Nucleus accumbens (tissue), 56 donors: ENCODE results near the gene ZNF384.

Experiments
- DNase-seq, 56 donors: peaks; one replicate each; lab custom pipeline; 2025; lab: John Stamatoyannopoulos, UW

Gene ZNF384

DNA sequence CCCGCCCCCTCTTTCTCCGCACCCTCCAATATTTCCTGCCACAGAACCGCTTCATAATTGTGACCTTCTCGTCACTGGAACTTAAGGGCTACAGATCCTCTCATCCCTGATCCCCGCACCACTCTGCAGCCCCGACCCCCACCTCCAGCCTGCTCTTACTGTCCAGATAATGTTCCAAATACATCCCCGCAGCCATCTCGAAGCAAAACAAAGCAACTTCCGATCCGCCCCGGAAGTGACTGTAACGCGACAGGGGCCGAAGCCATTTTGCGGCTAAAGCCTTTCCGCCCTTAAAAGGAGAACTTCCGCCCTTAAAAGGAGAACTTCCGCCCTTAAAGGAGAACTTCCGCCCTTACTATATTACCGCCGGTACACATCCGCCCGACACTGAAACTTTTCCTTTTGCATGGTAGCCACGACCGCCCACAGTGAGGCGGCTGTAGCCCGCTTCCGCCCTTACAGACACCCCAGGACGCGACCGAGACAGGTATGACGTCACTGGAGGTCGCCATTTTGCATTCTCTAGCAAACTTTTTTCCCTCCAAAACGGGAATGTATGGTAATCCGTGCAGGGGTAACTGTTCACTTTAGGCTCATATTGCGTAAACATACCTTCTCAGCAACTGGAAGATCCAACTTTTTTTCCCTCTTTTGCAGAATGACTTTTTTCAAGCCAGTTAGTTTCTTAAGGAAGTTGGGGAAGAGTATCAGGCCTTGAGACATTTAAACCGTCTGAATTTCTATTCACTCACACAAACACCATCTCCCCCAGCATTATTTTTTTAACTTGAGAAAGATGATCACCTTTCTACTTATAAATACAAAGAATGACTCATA, 26.1 kb downstream of the ZNF384 start, which contains the start of gene ING4:
TSS of gene ING4 (minus strand) at position 214 of the 837 bp plus-strand sequence. CDS start at position 196, 18 bp downstream.
- DNase-seq, result peak; percentile 61 to 100 (median 97)

DNA sequence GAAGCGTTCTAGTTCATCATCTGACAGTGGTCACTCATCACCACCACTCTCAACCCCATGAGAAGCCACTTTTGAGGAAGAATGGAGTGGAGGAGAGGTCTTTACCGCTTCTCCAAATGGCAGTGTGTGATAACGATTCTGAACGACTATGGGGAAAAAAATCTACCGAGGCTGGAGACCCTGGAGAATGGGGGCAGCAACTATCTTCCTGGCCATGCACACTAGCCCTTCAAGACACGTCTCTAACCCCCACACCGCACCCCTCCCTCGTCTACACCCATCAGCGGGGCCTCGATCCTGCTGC, 26.6 kb downstream of the ZNF384 start:
- no peak for DNase-seq

DNA sequence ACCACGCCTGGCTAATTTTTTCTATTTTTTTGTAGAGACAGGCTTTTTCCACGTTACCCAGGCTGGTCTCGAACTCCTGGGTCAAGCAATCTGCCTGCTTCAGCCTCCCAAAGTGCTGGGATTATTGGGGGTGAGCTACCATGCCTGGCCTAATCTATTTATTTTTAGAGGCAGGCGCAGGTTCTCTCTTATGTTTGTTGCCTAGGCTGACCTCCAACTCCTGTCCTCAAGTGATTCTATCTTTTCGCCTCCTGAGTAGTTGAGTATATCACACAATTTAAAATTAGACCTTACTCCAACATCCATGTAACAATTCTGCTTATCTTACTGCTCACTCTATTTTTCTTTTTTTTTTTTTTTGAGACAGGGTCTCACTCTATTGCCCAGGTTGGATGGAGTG, 35.2 kb downstream of the ZNF384 start:
- no peak for DNase-seq

DNA sequence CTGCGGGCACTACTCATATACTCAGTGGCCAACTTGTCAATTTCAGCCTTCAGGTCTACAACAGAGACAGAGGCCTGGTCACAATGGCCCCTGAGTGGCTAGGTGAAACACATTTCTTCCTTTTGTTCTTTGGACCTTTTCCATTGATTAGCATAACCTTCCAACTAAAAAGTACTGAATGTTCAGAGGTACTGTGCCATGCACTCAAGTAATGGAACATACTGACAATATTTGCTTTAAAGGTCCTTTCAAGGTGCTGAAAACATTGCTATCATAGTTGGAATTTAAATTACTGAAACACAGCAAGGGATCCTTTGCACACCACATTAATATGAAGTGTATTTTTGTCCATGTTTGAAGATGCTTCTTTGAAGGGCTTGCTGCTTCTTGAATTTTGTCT, 35.8 kb downstream of the ZNF384 start:
- DNase-seq, result no peak

DNA sequence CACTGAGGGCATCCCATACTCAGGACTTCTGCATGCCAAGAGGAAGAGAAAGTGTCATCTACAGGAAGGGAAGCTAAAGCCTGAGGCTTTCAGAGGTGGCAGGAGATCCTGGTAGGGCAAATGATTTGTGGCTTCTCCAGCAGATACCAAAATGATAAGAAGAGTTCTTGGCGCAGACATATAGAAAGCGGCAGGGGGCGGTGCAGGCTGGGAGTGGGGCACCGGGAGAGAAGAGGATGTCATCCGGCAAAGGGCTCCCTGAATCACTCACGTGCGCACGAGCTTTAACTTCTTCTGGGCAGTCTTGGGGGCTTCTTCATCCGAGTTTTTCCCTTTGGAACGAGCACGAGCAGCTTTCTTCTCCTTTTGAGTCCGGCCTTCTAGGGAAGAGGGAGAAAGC, 36.8 kb downstream of the ZNF384 start:
- no peak for DNase-seq

DNA sequence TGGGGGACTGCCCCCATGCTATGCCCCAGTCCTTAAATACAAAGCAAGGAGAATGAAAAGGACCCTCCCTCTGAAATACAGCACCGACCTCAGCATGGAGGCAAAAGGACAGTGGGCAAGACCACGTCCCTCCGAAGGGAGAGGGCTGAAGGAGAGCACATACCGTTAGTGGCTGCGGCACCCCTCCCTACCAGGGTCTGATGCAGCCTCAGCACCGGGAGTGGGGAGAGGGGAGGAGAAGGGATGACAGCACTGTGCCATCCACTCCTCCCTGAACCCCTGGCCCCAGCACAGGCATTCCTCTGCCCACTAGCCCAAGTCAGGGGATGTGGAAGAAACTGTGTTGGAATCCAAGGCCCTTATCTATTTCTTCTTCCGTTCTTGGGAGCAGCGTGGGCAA, 38.3 kb downstream of the ZNF384 start:
- DNase-seq, result no peak

DNA sequence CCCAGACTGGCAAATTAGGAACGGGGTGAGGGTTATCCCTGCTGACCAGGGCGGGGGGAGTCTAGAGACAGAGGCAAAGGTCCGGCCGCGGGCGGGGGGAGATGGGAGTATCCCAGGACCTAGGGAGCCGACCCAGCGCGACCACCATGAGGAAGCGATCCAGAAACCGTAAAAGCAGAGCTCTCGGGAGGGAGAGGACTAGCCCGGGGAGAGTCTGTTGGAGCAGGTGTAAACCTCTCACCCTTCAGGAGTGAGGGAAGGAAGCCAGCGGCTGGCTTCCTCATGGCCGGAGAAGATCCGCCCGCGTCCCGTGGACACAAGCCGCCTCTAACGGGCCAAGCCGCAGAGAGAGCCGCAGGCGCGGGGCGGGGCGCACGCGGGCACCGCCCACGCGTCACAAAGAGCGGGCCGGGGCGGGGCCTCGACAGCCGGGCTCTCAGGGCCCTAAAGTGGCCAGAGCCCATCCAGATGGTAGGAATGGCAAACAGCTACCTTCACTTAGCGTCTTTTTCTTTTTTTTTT, 42.0 kb downstream of the ZNF384 start, which contains the start of gene ACRBP:
TSS of gene ACRBP (minus strand) at position 350 of the 522 bp plus-strand sequence. CDS start at position 284, 66 bp downstream.
- DNase-seq, result peak in 42 of 56 donors; percentile 12 to 81 (median 40)

DNA sequence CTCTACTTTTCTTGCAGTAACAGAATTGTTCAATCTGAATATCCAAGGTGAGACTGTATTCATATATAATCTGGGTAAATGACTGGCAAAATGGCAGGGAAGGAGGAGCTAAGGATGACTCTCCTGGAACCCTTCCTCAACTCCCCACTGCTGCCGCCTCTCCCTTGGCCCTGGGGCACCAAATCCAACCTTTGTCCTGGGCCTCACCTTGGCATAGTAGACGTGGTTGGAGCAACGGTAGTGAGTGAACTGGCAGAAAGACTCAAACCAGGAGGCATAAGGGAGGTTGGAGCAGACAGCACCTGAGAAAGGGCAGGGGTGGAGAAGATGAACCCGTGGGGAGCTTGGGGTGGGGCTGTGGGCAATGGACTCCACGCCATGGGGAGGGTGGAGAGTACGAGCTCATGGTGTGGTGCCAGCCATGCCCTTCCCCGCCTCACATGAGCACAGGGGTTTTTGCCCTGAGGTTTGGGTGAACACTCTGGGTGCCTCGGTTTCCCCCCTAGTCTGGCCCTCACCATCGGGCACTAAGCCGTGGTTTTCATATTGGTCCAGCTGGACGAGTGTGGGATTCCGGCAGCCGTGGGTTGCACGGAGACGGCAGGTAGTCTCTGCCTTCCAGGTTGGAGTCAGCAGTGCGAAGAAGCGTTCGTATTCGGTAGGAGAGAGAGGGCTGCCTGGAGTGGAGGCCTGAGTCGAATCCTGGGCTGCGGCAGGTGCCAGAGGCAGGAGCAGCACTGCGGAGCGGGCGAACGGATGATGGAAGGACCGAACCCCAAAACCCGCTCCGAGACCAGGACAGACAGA, 42.7 kb downstream of the ZNF384 start:
- DNase-seq, result no peak

DNA sequence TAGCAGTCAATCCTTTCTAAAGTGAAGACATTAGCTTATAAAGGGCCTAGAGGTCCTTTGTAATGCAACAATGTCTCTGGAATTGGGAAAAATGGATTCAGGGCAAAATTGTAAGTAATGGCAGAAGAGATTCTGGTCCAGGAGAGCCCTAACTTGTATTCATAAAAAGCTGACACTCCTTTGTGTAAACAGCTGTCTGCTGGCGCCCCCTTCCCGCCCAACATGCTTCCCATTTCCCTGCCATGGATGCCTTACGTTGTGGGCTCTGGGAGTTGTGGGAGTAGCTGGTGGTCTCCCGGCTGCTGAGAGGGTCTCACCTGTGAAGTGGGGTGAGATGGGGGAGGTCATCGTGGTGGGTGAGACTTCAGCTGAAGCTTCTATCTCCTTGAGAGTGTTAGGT, 44.3 kb downstream of the ZNF384 start:
- peak in 17 of 56 donors; percentile 7 to 54 (median 24) for DNase-seq

DNA sequence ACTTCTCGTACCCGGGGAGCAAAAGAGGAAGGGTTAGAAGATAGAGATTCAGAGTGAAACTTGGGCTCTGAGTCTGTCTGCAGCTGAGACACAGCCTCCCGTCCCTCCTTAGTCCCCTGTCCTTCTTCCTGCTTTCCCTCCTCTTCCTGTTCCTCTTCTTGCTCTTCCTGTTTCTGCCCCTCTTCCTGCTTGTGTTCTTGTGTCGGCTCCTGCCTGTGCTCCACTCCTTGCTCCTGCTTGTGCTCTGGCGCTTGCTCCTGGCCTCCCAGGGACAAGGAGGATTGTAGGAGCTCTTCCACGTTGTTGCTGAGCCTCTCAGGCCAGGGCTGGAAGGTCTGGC, 44.9 kb downstream of the ZNF384 start:
- DNase-seq, result peak in 4 of 56 donors; percentile 9 to 18 (median 14)

DNA sequence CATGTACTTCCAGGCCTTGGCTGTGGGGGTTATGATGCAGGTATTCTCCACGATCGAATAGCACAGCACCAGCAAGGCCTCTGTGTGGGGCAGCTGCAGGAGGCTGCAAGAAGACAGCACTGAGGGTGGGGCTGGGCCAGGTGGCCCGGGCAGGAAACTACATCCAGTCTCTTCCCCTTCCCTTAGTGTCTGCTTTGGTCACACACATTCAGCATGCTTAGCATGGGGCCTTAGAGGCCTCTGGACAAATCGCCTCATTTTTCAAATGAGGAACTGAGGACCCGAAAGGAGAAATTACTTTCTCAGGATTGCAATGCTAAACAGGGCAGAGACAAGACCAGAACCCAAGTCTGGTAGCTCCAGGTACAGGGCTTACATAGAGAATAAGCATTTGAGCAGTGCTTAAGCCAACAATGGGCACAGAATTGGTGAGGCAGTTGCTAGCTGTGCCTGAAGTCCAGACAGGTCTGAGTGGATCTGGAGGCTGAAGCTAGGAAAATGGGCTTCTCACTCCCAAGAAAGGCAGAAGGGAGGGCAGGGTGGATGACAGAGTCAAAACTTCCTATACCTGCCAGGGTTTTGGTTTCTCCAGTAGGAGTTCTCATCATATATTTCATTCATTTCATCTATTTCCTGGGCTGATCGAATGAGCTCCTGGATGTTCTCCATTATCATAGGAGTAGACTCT, 45.5 kb downstream of the ZNF384 start:
- peak in 5 of 56 donors; percentile 7 to 28 (median 18) for DNase-seq

DNA sequence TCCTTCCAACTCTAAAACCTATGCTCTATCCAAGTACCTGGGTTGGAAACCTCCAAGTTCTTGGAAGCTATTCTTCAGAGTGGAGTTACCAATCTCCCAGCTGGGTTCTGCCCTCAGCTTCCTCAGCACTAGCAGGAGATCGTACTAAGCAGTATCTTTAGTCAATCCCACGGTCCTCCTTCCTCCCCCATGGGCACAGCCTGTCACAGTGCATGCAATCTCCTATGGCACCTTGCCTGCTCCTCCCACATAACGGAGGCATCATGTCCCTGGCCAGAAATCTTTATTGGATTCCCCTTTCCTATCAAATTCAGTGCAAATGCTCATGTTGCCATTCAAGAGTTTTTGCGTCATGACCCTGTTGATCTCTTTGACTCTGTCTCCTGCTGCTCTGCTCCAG, 48.0 kb downstream of the ZNF384 start:
- no peak for DNase-seq

DNA sequence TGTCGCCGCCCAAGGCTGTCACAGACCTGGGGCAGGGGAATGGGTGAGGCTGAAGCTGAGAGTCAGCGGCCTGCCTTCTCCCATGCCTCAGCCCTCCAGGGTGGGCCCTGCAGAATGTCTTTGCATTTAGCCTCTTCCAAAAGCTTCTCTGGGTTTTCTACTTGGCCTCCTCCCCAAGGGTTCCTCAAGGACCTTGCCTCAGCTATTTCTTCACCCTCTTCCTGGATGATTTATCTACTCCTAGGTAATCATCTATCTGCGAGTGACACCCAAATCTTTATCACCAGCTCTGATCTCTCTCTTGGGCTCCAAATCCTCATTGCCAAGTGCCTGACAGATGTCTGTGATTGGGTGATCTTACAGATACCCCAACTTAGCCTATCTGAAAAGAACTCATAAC, 48.7 kb downstream of the ZNF384 start:
- no peak for DNase-seq

DNA sequence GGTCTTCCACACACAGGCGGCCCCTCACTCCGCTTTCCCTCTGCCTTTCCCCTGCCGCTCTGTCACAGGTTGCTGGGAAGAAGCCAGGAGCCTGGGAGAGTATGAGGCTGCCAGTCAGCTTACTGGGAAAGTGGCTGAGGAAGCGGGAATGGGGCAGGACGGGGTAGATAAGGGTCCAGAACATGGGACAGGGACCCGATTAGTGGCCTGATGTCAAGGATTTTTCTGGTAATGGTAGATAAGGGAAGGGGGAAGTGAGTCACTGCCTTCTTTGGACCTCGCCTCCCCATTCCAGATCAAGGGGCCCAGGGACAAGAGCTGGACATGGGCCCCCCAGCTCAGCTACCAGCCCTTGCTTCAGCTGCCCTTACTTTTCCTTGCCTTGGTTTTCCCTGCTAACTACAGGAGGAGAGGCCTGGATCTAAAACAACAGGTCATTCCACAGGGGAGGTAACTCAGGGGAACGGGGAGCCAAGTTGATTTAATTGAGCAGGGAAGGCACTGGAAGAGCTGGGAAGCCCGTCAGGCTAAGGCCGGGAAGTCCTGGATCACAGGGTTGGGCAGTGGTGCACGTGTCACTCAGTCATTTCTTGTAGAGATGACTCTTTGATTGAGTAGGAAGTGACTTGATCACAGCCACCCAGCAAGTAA, 49.9 kb downstream of the ZNF384 start:
- no peak for DNase-seq

DNA sequence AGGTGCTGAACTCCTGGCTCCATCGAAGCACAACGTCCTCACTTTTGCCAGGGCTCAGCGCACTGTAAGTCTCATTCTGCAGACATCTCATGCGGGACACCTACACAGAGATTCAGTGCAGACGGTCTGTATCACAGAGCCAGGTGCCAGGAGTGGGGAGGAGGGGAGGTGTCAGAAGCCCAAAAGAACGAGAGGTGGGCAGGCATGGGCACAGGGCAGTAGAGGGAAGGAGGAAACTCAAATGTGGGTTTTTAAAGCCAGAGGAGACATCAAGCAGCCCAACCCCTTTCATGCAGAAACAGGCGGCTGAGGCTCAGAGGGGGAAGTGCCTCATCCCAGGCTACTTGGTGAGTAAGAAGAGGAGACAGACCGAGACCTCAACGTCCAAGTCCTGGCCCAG, 50.9 kb downstream of the ZNF384 start:
- peak in 1 of 56 donors; percentile 13 for DNase-seq

DNA sequence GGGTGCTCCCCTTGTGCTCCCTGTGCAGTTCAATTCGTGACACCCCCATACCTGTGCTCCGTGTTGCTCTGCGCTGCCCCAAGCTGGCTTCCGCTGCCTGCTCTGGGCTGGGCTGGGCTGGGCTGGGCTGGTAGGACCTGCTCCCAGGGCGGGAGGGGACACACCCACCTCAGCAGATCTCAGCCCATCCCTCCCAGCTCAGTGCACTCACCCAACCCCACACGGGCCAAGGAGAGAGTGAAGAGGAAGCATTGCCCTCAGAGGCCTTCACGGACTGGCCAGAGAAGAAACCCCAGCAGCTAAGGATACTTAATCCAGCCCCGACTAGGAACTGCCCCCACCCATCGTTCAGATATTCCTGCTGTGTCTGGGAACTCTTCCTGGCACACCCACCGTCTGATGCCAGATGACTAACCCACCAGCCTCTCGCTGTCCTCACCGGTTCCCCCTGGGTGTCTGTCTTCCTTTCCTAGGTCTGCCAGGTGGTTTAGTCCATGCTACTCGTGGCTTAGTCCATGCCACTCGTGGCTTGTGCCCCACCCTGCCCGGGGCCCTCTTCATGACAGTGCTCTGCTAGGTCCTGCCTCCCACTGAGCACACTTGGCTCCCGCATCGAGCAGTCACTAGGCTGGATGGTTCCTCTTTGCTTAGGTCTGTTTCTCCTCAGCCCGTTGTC, 53.2 kb downstream of the ZNF384 start, which contains the start of gene LPAR5:
TSS of gene LPAR5 (minus strand) at position 104 of the 676 bp plus-strand sequence. CDS start 14,711 bp downstream, outside the sequence.
- DNase-seq, result peak in 6 of 56 donors; percentile 9 to 38 (median 19)

DNA sequence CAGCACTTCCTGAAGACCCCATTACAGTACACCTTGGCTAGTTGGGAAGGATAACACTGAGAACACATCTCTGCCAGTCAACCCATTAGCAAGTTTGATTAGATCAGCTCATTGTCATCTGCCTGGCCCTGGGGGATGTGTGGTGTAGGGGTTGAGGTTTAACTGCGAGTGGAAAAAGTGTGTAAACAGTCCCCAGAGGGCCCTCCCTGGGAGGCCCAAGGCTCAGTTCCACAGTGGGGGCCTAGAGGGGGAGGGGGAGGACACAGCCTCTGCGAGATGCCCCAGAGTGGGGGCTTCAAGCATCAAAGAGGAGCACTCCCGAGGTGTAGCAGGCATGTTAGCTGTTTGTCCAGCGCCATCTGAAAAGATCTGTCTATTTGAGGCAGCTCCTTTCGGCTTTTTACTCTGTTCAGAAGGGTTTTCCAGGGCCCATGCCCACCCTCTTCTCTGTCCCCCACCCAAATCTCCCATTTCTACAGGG, 53.8 kb downstream of the ZNF384 start:
- DNase-seq, result no peak

DNA sequence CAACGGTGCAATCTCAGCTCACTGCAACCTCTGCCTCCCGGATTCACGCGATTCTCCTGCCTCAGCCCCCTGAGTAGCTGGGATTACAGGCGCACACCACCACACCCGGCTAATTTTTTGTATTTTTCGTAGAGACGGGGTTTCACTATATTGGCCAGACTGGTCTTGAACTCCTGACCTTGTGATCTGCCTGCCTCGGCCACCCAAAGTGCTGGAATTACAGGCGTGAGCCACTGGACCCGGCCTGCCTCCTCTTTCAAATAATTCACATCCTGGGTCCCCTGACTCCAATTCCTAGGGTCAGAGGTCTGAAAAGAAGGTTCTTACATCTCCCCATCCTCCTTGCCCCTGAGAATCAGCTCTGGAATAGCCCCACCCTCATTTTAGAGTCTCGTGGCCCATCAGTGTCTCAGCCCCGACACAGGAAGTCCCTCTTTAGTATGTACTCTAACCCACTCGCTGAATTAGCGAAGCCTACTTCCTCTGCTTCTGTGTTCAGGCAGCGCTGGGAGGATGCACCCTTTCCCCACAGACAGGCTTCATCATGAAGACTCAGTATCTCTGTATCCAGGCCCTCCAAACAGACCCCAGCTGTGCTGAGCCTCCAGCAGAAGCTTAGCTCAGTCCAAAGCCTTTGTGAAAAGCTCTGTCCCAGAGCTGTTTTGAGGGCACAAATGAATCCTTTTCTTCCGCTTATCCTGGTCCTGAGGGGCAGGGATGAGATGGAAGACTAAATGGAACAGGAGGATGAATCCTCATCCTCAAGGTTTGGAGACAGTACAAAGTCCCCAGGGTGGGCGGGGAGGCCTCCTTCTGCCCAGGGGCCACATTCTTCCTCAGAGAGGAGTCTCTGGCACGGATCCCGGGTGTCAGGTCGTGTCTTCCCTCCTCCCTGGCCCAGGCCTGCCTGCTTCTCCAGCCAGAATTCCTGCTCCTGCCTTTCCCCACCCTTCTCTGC, 56.9 kb downstream of the ZNF384 start:
- peak in 8 of 56 donors; percentile 10 to 39 (median 22) for DNase-seq
